Astrocyte (in vitro differentiated cells and primary cell): ENCODE results near the gene ALDH3B2.

ENCODE experiments used
- CTCF ChIP-seq: IDR thresholded peaks from 2 replicates; pipeline ENCODE4 v1.5.1; 2011; ENCODE audit warnings: low read depth, mild to moderate bottlenecking, inconsistent platforms, low read length, moderate library complexity; ENCODE audit not compliant: insufficient read depth
- EZH2 ChIP-seq: IDR thresholded peaks from 2 replicates; pipeline ENCODE4 v1.6.1; 2012; ENCODE audit warnings: mild to moderate bottlenecking, low read length, inconsistent platforms; ENCODE audit not compliant: insufficient read depth

GRCh38 chr11:67633758-67634365 lies 40.6 kb downstream of the ALDH3B2 start:
- TF ChIP-seq CTCF (no peak), EZH2 (no peak)
